ENCODE measurements around the gene PICK1. TPM values are rescaled to one million over a fixed set of nuclear protein-coding genes. Genes with fewer than 3 reads are reported as not detected.

PICK1 gene
- total and polyA plus RNA-seq, 10 of the 15 experiments (the other 5 are each of a cell fraction or from before 2014, with no cell fraction given), result 0.07 to 19.2 (median 10.9) TPM

GRCh38 chr22:38051900-38052862 lies 5.0 kb upstream of the PICK1 start (continued):
- TF ChIP-seq, protein P1, sequence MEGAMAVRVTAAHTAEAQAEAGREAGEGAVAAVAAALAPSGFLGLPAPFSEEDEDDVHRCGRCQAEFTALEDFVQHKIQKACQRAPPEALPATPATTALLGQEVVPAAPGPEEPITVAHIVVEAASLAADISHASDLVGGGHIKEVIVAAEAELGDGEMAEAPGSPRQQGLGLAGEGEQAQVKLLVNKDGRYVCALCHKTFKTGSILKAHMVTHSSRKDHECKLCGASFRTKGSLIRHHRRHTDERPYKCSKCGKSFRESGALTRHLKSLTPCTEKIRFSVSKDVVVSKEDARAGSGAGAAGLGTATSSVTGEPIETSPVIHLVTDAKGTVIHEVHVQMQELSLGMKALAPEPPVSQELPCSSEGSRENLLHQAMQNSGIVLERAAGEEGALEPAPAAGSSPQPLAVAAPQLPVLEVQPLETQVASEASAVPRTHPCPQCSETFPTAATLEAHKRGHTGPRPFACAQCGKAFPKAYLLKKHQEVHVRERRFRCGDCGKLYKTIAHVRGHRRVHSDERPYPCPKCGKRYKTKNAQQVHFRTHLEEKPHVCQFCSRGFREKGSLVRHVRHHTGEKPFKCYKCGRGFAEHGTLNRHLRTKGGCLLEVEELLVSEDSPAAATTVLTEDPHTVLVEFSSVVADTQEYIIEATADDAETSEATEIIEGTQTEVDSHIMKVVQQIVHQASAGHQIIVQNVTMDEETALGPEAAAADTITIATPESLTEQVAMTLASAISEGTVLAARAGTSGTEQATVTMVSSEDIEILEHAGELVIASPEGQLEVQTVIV (IDR thresholded peaks at IDR 0.05; ENCODE audit: borderline replicate concordance, partially characterized antibody), result no peak
- TF ChIP-seq, protein P2, sequence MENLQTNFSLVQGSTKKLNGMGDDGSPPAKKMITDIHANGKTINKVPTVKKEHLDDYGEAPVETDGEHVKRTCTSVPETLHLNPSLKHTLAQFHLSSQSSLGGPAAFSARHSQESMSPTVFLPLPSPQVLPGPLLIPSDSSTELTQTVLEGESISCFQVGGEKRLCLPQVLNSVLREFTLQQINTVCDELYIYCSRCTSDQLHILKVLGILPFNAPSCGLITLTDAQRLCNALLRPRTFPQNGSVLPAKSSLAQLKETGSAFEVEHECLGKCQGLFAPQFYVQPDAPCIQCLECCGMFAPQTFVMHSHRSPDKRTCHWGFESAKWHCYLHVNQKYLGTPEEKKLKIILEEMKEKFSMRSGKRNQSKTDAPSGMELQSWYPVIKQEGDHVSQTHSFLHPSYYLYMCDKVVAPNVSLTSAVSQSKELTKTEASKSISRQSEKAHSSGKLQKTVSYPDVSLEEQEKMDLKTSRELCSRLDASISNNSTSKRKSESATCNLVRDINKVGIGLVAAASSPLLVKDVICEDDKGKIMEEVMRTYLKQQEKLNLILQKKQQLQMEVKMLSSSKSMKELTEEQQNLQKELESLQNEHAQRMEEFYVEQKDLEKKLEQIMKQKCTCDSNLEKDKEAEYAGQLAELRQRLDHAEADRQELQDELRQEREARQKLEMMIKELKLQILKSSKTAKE (IDR thresholded peaks at IDR 0.05; ENCODE audit: low read depth, poor library complexity, severe bottlenecking), result no peak
- no peak for TF ChIP-seq FOXM1 (IDR thresholded peaks at IDR 0.05; ENCODE audit: low read depth, low read length)
- TF ChIP-seq SIN3A (IDR thresholded peaks at IDR 0.05; ENCODE audit: low read depth, low read length), result no peak
- TF ChIP-seq RELA (IDR thresholded peaks at IDR 0.05; ENCODE audit: borderline replicate concordance, partially characterized antibody), result peak; percentile 17
- 0 out of 2 replicates have a peak, but pooled peaks have one; percentile 27 for TF ChIP-seq GATAD2B (conservative IDR thresholded peaks at IDR 0.05; ENCODE audit: low read depth)
- no peak for TF ChIP-seq HSF1 (IDR thresholded peaks at IDR 0.05; ENCODE audit: low read depth, low read length)
- peak; percentile 31; the same call in 1 of the 2 replicates for TF ChIP-seq RB1 (IDR thresholded peaks at IDR 0.05; ENCODE audit: borderline replicate concordance)
- TF ChIP-seq MYB (IDR thresholded peaks at IDR 0.05; ENCODE audit: borderline replicate concordance, low read depth, low read length), result no peak
- TF ChIP-seq NR2F1 (conservative IDR thresholded peaks at IDR 0.05), result no peak
- no peak for TF ChIP-seq EGR1 (IDR thresholded peaks at IDR 0.05; ENCODE audit: borderline replicate concordance in 1 of 2, low read depth in 2 of 2, low read length in 2 of 2)
- no peak for TF ChIP-seq SUPT20H (IDR thresholded peaks at IDR 0.05; ENCODE audit: borderline replicate concordance, control insufficient read depth, low read depth, low read length)
- 0 out of 2 replicates have a peak, but pooled peaks have one; percentile 50 for TF ChIP-seq TCF3 (IDR thresholded peaks at IDR 0.05; ENCODE audit: borderline replicate concordance, insufficient read depth, low read depth, low read length)
- no peak for TF ChIP-seq NR2C1 (IDR thresholded peaks at IDR 0.05)
- no peak for TF ChIP-seq PAX5 (IDR thresholded peaks at IDR 0.05; ENCODE audit: borderline replicate concordance, low read depth, low read length)
- peak; percentile 29 for TF ChIP-seq MYC (IDR thresholded peaks at IDR 0.05; ENCODE audit: insufficient read depth, insufficient read length, insufficient replicate concordance, low read length, severe bottlenecking)
